Measurements from ENCODE around the gene ATP6V0A1.
"Not testable (repeated sequence)": the region's sequence is repeated elsewhere in the genome, so short reads cannot be mapped to it uniquely, and the experiment has no call there.

The ATP6V0A1 gene

DNA sequence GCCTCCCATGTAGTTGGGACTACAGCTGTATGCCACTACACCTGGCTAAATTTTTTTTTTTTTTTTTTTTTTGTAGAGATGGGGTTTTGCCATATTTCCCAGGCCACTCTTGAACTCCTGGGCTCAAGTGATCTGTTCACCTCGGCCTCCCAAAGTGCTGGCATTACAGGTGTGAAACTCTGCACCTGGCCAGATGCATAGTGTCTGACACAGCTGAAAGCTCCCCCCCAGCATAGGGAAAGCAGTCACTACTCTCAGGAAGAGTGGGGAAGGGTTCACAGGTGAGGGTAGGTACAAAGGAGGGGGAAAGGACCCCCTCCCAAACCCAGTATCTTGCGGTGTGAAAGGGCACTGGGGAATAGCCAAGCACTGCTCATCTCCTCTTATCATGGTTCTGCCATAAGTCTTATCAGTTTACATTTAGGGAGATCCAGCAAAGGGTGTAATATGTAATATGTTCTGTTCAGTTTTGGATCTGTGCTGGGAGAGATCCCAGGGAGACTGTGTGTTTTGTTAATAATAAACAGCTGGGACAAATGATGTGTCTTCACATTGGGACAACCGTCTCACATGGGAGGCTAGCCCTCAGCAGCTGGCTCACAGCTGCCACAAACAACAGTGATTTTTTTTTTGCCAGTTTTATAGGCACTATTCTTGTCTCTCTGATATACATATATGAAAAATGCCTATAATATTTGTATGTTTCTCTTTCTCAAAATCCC is 28.8 kb upstream of the ATP6V0A1 start:
- no peak overlapping the region for H3K4me3 ChIP-seq (ENCODE audit: low read length)
- no peak for DNase-seq (ENCODE audit: low read depth, low spot score)

DNA sequence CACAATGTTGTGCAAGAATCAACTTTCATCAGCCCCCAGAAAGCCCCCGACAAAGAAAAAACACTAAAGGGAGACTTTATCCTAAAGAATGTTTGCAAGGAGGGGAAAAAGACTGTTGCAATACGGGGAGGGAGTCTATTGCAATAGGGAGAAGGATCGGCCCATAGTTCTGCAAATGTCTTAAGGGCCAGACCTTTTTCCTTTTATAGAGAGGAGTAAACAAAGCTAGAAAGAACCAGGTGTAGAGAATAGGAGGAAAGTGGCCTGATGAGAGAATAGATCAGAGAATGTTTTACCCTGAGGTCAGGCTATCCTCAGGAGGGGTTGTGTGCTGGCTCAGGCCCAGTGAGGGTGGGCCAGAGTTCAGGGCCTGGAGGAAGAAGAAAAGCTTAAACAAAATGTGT is 26.9 kb upstream of the ATP6V0A1 start:
- no peak overlapping the region for H3K4me3 ChIP-seq (ENCODE audit: low read length)
- no peak for DNase-seq (ENCODE audit: low read depth, low spot score)

DNA sequence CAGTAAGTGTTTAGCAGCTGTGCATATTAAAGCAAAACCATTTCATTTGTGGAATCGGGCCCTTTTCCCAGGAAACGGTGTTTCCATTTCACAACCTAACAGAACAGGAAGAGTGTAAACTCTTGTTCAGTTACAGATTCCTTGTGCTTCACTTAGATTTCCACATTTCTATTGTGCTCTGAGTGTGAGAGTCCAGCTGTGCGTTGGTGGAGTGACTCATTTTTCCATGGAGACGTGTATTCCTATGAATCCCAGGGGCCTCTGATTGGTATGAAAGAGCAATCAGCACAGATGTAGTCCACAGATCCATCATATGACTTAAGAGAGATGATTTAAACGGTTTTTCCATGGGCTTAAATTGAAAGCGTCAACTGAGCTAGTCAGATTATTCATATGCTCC is 22.3 kb upstream of the ATP6V0A1 start:
- DNase-seq (ENCODE audit: low read depth, low spot score), result no peak
- H3K4me3 ChIP-seq (ENCODE audit: low read length), result no peak overlapping the region

DNA sequence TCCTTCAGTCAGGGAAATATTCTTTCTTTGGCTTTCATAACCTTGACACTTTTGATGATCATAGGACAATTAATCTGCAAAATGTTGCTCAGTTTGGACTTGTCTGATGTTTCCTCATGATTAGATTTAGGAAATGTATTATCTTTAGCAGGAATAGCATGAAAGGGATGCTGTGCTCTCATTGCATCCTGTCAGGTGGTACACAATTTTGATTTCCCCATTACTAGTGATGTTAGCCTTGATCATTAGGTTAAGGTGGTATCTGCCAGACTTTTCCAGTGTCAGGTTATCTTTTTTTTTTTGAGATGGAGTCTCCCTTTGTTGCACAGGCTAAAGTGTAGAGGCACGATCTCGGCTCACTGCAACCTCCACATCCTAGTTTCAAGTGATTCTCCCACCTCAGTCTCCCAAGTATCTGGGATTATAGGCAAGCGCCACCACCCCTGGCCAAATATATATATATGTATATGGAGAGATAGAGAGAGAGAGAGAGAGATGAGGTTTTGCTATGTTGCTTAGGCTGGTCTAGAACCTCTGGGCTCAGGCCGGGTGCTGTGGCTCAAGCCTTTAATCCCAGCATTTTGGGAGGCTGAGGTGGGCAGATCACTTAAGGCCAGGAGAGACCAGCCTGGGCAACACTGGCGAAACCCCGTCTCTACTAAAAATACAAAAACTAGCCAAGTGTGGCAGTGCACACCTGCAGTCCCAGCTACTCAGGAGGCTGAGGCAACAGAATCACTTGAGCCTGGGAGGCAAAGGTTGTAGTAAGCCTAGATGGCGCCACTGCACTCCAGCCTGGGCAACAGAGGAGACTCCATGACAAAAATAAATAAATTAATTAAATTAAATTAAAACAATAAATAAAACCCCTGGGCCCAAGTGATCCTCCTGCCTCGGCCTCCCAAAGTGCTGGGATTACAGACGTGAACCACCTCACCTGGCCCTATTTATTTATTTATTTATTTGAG is 19.8 kb upstream of the ATP6V0A1 start:
- H3K4me3 ChIP-seq (ENCODE audit: low read length), result no peak overlapping the region
- no peak for DNase-seq (ENCODE audit: low read depth, low spot score)

DNA sequence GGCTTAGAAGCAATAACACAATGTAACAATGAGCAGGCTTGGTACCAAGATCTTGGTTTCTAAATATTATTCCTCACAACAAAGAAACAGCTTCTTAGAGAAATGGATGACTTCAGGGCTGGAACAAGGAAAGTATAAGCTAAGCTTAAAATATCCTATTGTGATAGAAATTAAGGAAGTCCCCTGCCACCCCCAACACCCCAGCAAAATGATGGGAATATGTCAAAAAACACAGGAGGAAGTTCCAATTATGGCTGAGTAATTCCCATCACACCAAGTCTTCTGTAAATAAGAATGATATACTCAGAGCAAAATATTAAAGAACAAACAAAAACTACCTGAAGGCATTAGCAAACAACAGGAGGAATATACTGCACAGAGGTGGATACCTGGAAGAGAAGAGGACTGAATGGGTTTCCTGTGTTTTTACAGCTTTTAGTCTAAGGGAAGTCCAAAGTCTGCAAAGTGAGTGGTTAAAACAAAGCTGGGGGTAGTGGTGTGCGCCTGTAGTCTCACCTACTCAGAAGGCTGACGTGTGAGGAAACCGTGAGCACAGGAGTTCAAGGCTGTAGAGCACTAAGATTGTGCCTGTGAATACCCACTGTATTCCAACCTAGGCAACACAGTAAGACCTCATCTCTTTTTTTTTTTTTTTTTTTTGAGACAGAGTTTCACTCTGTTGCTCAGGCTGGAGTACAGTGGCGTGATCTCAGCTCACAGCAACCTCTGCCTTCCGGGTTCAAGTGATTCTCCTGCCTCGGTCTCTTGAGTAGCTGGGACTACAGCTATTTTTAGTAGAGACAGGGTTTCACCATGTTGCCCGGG is 17.1 kb upstream of the ATP6V0A1 start:
- no peak for DNase-seq (ENCODE audit: low read depth, low spot score)
- no peak overlapping the region for H3K4me3 ChIP-seq (ENCODE audit: low read length)

DNA sequence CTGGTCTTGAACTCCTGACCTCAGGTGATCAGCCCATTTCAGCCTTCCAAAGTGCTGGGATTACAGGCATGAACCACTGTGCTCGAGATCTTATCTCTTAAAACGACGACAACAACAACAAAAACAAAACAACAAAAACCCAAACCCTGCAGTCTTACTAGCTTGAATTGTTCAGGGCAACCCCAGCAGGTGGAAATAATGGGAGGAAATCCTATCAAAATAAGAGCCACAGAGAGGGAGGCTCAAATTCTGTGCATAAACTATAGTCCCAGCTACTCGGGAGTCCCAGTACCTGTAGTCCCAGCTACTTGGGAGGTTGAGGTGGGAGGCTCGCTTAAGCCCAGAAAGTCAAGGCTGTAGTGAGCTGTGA is 16.5 kb upstream of the ATP6V0A1 start:
- DNase-seq (ENCODE audit: low read depth, low spot score), result no peak
- H3K4me3 ChIP-seq (ENCODE audit: low read length), result no peak overlapping the region

DNA sequence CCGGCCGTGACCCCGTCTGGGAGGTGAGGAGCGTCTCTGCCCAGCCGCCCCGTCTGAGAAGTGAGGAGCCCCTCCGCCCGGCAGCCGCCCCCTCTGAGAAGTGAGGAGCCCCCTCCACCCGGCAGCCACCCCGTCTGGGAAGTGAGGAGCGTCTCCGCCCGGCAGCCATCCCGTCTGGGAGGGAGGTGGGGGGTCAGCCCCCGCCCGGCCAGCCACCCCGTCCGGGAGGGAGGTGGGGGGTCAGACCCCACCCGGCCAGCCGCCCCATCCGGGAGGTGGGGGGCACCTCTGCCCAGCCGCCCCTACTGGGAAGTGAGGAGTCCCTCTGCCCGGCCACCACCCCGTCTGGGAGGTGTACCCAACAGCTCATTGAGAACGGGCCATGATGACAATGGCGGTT is 9.5 kb upstream of the ATP6V0A1 start:
- H3K4me3 ChIP-seq (ENCODE audit: low read length); DNase-seq (ENCODE audit: low read depth, low spot score): not testable (repeated sequence)

DNA sequence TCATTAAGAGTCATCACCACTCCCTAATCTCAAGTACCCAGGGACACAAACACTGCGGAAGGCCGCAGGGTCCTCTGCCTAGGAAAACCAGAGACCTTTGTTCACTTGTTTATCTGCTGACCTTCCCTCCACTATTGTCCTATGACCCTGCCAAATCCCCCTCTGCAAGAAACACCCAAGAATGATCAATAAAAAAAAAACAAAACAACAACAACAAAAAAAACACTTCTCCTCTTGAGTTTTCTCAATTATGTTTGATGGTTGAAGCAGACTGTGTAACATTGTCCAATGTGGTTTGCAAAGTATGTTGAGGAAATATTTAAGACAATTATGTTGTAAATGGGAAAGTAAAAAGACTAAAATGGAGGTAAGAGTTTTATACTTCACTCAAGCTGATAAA is 8.8 kb upstream of the ATP6V0A1 start:
- H3K4me3 ChIP-seq (ENCODE audit: low read length); DNase-seq (ENCODE audit: low read depth, low spot score): not testable (repeated sequence)

DNA sequence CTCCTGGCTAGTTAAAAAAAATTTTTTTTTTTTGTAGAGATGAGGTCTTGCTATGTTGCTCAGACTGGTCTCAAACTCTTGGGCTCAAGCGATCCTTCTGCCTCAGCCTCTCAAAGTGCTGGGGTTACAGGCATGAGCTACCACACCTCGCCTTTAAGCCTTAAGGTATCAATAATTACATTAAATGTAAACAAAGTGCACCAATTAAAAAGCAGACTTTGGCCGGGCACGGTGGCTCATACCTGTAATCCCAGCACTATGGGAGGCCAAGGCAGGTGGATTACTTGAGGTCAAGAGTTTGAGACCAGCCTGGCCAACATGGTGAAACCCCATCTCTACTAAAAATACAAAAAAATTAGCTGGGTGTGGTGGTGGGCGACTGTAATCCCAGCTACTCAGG is 7.4 kb upstream of the ATP6V0A1 start:
- DNase-seq (ENCODE audit: low read depth, low spot score); H3K4me3 ChIP-seq (ENCODE audit: low read length): not testable (repeated sequence)

DNA sequence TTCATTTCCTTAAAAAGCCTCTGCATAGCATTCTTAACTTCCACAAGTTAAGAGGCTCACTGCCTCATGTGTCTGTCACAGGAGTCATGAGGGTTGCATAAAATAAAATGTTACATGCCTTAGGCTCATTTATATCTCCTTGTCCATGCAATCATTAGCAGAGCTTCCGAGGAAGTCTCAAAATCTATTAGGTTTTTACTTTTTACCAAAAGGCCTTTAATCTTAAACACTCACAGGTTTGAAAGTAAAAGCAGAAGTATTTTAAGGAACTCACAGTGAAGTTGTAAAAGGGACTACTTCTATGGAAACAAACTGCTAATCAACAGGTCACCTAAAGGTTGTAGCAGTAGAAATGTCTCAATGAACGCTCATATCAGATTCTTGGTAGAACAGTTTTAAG is 5.2 kb upstream of the ATP6V0A1 start:
- no peak for DNase-seq (ENCODE audit: low read depth, low spot score)
- H3K4me3 ChIP-seq (ENCODE audit: low read length), result no peak overlapping the region

DNA sequence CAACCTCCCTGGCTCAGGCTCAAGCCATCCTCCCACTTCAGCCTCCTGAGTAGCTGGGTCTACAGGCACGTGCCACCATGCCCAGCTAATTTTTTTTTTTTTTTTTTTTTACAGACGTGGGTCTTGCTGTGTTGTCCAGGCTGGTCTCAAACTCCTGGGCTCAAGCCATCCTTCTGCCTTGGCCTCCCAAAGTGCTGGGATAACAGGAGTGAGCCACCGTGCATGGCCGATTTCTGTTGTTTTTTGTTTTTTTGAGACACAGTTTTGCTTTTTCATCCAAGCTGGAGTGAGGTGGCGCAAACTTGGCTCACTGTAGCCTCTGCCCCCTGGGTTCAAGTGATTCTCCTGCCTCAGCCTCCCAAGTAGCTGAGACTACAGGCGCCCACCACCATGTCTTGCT is 3.7 kb upstream of the ATP6V0A1 start:
- not testable (repeated sequence) for DNase-seq (ENCODE audit: low read depth, low spot score); H3K4me3 ChIP-seq (ENCODE audit: low read length)

DNA sequence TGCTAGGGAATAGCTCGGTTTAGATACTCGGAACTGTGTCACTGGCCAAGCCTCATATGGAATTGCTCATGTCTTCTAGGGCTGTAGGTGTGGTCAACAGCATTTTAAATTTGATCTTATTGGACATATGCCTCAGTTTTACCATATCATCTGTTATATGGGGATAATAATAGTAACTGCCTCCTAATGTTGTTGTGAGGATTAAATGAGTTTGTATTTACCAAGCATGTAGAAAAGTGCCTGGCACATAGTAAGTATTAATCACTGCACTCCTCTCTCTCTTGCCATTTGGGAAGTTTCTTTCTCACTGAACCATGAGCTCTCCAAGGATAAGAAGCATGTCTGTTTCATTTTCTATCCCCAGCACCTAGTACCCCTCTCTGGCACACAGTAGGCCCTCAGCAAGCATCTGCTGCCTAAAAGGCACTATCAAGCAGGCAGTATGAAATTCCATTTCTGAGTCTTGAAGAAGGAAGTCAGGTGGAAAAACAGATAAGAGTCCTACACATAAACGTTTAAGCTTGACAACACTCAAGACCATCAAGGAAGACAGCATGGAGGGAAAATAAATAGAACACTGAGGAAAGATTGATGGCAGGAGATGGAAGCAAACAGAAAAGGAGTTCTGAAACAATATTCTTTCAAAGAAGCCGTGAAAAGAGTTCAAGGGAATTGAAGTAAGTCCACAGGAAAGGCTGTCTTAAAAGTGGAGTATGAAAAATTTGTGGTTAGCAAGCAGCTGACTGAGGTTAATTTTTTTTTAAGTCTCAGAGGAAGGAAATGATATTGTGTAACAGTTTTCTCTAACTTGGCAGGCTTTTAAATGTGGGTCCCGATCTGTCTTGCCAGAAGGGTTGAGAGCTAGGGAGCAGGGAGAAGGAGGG is 2.2 kb upstream of the ATP6V0A1 start:
- H3K4me3 ChIP-seq (ENCODE audit: low read length), result no peak overlapping the region
- peak; percentile 88 for DNase-seq (ENCODE audit: low read depth, low spot score)

DNA sequence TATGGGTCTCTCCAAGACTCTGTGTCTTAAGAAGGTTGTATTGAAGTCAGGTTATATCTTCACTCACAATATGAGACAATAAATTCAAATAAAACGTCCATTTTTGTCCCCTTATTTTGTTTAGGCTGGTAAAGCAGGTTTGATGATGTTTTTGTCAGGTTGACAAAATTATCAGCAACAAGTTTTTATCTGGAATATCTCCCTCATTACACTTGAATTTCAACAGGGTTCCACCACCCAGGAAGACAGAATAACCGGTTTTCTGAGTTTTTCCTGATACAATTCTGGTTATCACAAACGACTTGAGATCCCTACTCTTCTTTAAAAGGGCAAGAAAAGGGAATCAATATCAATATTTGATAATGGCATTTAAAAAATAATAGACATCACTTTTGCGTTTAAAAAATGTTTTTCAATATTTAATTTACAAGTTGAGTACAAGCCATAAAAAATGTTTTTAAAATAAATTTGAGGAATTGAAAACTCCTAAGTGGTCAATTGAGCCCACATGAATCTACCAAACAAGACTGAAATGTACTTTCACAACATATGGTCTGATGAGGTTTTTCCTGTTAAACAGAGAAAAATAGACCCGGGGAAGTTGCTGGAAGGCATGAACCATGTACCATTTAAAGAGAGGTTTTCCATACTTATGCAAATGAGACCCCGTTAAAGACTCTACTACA is 1.4 kb upstream of the ATP6V0A1 start:
- no peak overlapping the region for H3K4me3 ChIP-seq (ENCODE audit: low read length)
- no peak for DNase-seq (ENCODE audit: low read depth, low spot score)

DNA sequence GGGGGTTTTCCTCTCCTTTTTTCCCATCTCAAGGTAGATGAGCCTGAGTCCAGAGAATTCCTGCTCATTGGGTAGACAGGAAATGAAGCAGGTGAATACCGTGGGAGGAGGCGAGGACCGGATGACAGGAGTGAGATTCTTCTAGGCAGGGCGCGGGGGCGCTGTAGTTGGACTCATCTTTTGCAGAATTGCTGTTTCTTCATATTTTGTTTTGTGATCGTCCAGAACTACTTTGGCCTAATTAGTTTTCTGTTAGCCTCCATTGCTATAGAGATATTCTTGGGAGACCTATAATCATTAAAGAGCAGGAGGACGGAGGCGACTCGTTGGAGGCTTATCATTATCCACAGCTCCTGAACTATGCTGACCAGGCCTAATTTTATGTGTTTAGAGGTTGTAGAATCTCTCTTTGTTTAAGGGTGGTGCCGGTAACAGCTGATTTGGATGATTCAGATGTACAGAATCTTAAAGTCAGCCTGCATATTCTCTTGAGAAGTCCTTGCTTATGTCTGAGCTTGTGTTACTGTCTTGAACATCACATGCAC is 650 bp downstream of the ATP6V0A1 start:
- DNase-seq (ENCODE audit: low read depth, low spot score), result no peak
- peak overlapping the region; percentile 60 for H3K4me3 ChIP-seq (ENCODE audit: low read length)

DNA sequence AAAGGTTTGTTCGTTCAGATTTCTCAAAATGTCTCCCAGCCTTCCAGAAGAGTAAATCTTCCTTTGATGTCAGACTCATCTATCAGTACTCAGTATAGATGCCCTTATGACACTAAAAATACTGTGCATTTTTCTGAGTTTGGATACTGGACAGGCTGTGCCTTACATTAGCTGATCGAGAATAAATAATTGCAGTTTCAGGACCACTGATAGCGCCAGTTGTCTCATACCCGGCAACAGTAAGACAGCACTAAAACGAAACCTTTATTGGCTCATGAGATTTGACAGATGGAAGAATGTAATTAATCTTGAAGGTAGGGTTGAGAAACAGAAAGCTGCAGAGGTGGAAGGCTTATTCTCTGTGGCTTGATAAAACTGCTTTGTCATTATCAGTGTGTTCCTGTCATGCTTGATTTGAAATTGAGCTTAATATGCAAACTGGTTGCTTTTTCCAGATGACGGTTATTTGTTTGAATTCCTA is 1.2 kb downstream of the ATP6V0A1 start:
- DNase-seq (ENCODE audit: low read depth, low spot score), result peak; percentile 69
- peak overlapping the region; percentile 60; the same call in 1 of the 2 replicates for H3K4me3 ChIP-seq (ENCODE audit: low read length)

DNA sequence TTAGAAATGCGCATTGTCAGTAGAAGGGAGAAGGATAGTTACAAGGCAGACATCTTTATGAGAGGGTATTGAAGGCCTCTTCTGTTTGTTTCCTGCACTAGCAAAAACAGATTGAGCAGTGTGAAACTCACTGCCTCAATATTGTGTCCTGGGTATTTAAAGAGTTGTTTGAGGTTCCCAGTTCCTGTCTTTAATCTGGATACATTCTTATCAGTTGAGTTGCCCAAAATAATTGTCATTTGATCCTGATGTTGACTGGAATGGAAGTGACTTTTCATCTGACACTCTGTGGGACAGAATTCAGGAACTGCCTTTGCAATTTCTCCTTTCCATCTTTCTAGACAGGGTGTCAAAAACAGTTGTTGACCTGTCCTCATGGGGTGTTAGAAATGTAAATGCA is 1.7 kb downstream of the ATP6V0A1 start:
- no peak overlapping the region for H3K4me3 ChIP-seq (ENCODE audit: low read length)
- no peak for DNase-seq (ENCODE audit: low read depth, low spot score)

DNA sequence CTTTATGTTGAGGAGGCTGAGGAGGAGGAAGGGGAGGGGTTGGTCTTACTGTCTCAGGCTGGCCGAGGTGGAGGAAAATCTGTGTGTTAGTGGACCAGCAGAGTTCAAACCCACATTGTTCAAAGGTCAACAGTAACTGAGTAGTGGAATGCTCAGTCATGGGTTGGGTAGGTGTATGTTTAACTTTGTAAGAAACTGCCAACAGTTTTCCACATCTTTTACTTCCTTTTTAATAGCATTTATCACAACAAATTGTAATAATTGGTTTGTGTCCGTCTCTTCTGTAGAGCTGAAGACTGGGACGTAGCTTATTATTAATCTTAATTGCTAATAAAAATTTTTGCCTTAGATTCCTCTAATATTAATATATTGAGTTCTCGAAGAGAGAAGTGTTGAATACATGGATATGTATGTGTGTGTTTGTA is 5.3 kb downstream of the ATP6V0A1 start:
- no peak overlapping the region for H3K4me3 ChIP-seq (ENCODE audit: low read length)
- no peak for DNase-seq (ENCODE audit: low read depth, low spot score)

DNA sequence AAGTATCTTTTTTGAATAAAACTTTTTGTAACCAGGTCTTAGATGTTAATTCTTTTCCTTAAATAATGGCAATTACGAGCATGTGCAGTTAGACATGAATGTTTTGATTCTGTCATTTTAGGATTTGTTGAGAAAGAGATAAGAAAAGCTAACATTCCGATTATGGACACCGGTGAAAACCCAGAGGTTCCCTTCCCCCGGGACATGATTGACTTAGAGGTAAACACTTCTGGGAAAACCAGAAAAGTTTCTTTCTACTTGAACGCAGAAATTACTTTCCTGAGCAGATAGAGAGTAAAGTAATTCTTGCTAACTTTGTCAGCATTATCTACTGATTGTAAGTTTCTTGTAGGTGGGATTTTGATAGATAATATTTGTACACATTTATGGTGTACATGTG is 9.2 kb downstream of the ATP6V0A1 start:
- no peak for DNase-seq (ENCODE audit: low read depth, low spot score)

More for the DNA sequence above, 9.2 kb downstream of the ATP6V0A1 start:
- H3K4me3 ChIP-seq (ENCODE audit: low read length), result no peak overlapping the region
